ENCODE measurements around the gene DMD.

DNA sequence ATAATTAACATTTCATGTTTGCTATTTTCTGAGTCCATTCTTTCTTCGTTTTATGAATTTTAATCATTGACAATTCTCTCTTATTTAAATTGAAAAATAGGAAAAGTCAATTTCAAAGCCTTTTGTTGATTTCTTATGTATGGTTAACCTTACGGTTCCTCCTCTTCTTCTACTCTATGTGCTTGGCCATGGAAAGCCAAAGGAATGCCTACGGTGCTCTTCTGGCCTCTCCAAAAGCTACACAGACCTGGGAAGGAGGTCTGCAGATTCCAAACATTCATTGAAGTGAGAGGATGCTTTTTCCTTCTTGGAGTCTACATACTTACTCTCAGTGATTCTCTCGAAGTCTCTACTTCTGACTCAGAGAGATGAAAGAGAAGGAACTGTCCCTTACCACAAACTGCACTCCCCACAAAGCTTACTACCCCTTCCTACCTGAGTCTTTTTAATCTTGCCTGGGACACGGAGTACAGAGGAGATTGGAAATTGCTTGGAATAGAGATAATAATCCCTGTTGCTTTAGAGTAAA is 1276.4 kb downstream of the DMD start:
- TF ChIP-seq POLR2AphosphoS5 (IDR thresholded peaks at IDR 0.05) (no peak), CTCF (IDR thresholded peaks at IDR 0.05) (no peak), POLR2A (IDR thresholded peaks at IDR 0.05) (no peak)
